Smooth muscle cell (in vitro differentiated cells): ENCODE results near the gene LCE3B. TPM values are rescaled to one million over a fixed set of nuclear protein-coding genes. Genes with fewer than 3 reads are reported as not detected.

Source experiments
- DNase-seq: peaks from one replicate; lab custom pipeline; 2025; ENCODE audit not compliant: unreplicated experiment; lab: John Stamatoyannopoulos, UW
- H2AFZ ChIP-seq: fragments of 200-600 bp; sonication (generic); 2 replicates; pipeline ENCODE4 v1.6.0; 2016; ENCODE audit warnings: antibody characterized with exemption, low read depth, mild to moderate bottlenecking
- H3F3A ChIP-seq: fragments of 200-600 bp; sonication (generic); 2 replicates; pipeline ENCODE4 v1.6.0; 2017; ENCODE audit warnings: antibody characterized with exemption, low read depth
- H3K27ac ChIP-seq: fragments of 200-600 bp; sonication (generic); 2 replicates; pipeline ENCODE4 v1.5.1; 2016; ENCODE audit warnings: low read depth, mild to moderate bottlenecking
- H3K27me3 ChIP-seq: fragments of 200-600 bp; sonication (generic); 2 replicates; pipeline ENCODE4 v1.6.1; 2016; ENCODE audit warnings: low read depth, mild to moderate bottlenecking
- H3K36me3 ChIP-seq: fragments of 200-600 bp; sonication (generic); 2 replicates; pipeline ENCODE4 v1.5.1; 2016; ENCODE audit warnings: low read depth
- H3K4me1 ChIP-seq: fragments of 200-600 bp; sonication (generic); 2 replicates; pipeline ENCODE4 v1.5.1; 2016; ENCODE audit warnings: low read depth
- H3K4me2 ChIP-seq: fragments of 200-600 bp; sonication (generic); 2 replicates; pipeline ENCODE4 v1.6.0; 2016; ENCODE audit warnings: mild to moderate bottlenecking
- H3K4me3 ChIP-seq: fragments of 200-600 bp; sonication (generic); 2 replicates; pipeline ENCODE4 v1.5.1; 2016; ENCODE audit warnings: mild to moderate bottlenecking
- H3K79me2 ChIP-seq: fragments of 200-600 bp; sonication (generic); 2 replicates; pipeline ENCODE4 v1.6.0; 2016; ENCODE audit warnings: low read depth, mild to moderate bottlenecking
- H3K9ac ChIP-seq: fragments of 200-600 bp; sonication (generic); 2 replicates; pipeline ENCODE4 v1.6.0; 2016; ENCODE audit warnings: low read depth
- H3K9me3 ChIP-seq: fragments of 200-600 bp; sonication (generic); replicated peaks from 2 replicates; pipeline ENCODE4 v1.5.1; 2016; ENCODE audit warnings: low read depth
- H4K20me1 ChIP-seq: fragments of 200-600 bp; sonication (generic); 2 replicates; pipeline ENCODE4 v1.6.0; 2016; ENCODE audit warnings: low read depth
- WGBS: methylation state at CpG from one replicate; pipeline ENCODE4 v1.1.7; 2016; ENCODE audit warnings: low lambda C conversion rate; 5-methylcytosine and 5-hydroxymethylcytosine counted together
- polyA plus RNA-seq: library from polyadenylated mRNA; unstranded; fragments of >200 nt; fragmentation: Nextera tagmentation; extraction: Ambion mirVana; gene quantifications from 2 replicates; pipeline ENCODE4 v1.2.1, GENCODE V29; 2016
- total RNA-seq: library from RNA; depleted of rRNA; stranded (reverse); fragments of >200 nt; gene quantifications from 2 replicates; pipeline ENCODE4 v1.2.3, GENCODE V29; 2014
- TF ChIP-seq, protein P1 (sequence below): fragments of 200-600 bp; sonication (generic); IDR thresholded peaks from 2 replicates; pipeline ENCODE4 v1.5.1; 2017; ENCODE audit warnings: borderline replicate concordance, mild to moderate bottlenecking, antibody characterized with exemption; ENCODE audit not compliant: insufficient read depth, poor library complexity, severe bottlenecking

LCE3B gene
- total and polyA plus RNA-seq, 2 experiments from 2014 or later: not detected

- DNase-seq: no peak
Observed at GRCh38 chr1:152654110-152654509, 40.5 kb downstream of the LCE3B start.

GRCh38 chr1:152656459-152656858, 42.8 kb downstream of the LCE3B start:
- Histone ChIP-seq H3K79me2 (no peaks in the 10 kb centered on the region), H3K9me3 (peaks cover 7% of the 10 kb centered on the region), H3K4me3 (no peak overlapping the region), H3K9ac (no peak overlapping the region), H3F3A (no peaks in the 10 kb centered on the region), H3K27me3 (no peaks in the 10 kb centered on the region), H3K4me2 (no peak overlapping the region), H2AFZ (no peak overlapping the region), H3K27ac (no peak overlapping the region), H3K36me3 (no peaks in the 10 kb centered on the region), H3K4me1 (no peaks in the 10 kb centered on the region), H4K20me1 (no peaks in the 10 kb centered on the region)
- DNase-seq: no peak
- TF ChIP-seq, protein P1, sequence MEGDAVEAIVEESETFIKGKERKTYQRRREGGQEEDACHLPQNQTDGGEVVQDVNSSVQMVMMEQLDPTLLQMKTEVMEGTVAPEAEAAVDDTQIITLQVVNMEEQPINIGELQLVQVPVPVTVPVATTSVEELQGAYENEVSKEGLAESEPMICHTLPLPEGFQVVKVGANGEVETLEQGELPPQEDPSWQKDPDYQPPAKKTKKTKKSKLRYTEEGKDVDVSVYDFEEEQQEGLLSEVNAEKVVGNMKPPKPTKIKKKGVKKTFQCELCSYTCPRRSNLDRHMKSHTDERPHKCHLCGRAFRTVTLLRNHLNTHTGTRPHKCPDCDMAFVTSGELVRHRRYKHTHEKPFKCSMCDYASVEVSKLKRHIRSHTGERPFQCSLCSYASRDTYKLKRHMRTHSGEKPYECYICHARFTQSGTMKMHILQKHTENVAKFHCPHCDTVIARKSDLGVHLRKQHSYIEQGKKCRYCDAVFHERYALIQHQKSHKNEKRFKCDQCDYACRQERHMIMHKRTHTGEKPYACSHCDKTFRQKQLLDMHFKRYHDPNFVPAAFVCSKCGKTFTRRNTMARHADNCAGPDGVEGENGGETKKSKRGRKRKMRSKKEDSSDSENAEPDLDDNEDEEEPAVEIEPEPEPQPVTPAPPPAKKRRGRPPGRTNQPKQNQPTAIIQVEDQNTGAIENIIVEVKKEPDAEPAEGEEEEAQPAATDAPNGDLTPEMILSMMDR: no peak
- WGBS: 60% methylated on average over 2 of the region's 2 CpGs

More at GRCh38 chr1:152654110-152654509, 40.5 kb downstream of the LCE3B start:
- H3K27ac ChIP-seq: no peak overlapping the region
- H3K4me3 ChIP-seq: no peak overlapping the region
- no peaks in the 10 kb centered on the region for H3F3A ChIP-seq
- no peaks in the 10 kb centered on the region for H3K79me2 ChIP-seq
- no peak overlapping the region for H3K4me2 ChIP-seq
- peaks cover 16% of the 10 kb centered on the region for H3K9me3 ChIP-seq
- no peaks in the 10 kb centered on the region for H3K27me3 ChIP-seq
- TF ChIP-seq, protein P1: no peak
- no peak overlapping the region for H2AFZ ChIP-seq
- H4K20me1 ChIP-seq: no peaks in the 10 kb centered on the region
- no peak overlapping the region for H3K9ac ChIP-seq
- H3K36me3 ChIP-seq: no peaks in the 10 kb centered on the region
- 35% methylated on average over 10 of the region's 10 CpGs for WGBS
- H3K4me1 ChIP-seq: no peaks in the 10 kb centered on the region

DNA sequence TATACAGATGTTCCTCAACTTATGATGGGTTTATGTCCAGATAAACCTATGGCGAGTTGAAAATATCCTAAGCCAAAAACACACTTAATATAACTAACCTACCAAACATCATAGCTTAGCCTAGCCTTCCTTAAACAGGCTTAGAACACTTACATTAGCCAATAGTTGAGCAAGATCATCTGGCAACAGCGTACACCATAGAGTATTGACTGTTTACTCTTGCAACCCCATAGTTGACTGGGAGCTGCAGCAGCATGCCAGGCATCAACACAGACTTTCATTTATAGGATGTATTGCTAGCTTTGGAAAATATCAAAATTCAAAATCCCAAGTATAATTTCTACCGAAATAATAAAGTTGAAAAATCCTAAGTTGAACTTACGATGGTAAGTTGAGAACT, 44.1 kb downstream of the LCE3B start:
- Histone ChIP-seq H3K27me3 (no peaks in the 10 kb centered on the region), H2AFZ (no peak overlapping the region), H4K20me1 (no peaks in the 10 kb centered on the region), H3K4me3 (no peak overlapping the region), H3K9me3 (peaks cover 4% of the 10 kb centered on the region), H3F3A (no peaks in the 10 kb centered on the region), H3K9ac (no peak overlapping the region), H3K27ac (no peak overlapping the region), H3K4me1 (no peaks in the 10 kb centered on the region), H3K79me2 (no peaks in the 10 kb centered on the region), H3K4me2 (no peak overlapping the region), H3K36me3 (no peaks in the 10 kb centered on the region)
- 65% methylated on average over 4 of the region's 4 CpGs for WGBS
- TF ChIP-seq, protein P1: no peak
- DNase-seq: no peak

GRCh38 chr1:152658649-152659048, 45.0 kb downstream of the LCE3B start:
- H3K27me3 ChIP-seq: no peaks in the 10 kb centered on the region
- TF ChIP-seq, protein P1: no peak
- H3K27ac ChIP-seq: no peak overlapping the region
- 57% methylated on average over 3 of the region's 3 CpGs for WGBS
- H2AFZ ChIP-seq: no peak overlapping the region
- no peak overlapping the region for H3K4me2 ChIP-seq
- H3K79me2 ChIP-seq: no peaks in the 10 kb centered on the region
- H3K4me3 ChIP-seq: no peak overlapping the region
- H4K20me1 ChIP-seq: no peaks in the 10 kb centered on the region
- no peaks in the 10 kb centered on the region for H3F3A ChIP-seq
- no peaks in the 10 kb centered on the region for H3K9me3 ChIP-seq
- no peak overlapping the region for H3K9ac ChIP-seq
- no peaks in the 10 kb centered on the region for H3K4me1 ChIP-seq
- DNase-seq: no peak
- H3K36me3 ChIP-seq: no peaks in the 10 kb centered on the region
